GM23338 (cell line): ENCODE results near the gene HERC2. TPM values are rescaled to one million over a fixed set of nuclear protein-coding genes. Genes with fewer than 3 reads are reported as not detected.

ENCODE experiments used
- ATAC-seq: fragments of 200-7000 bp; cut with Tn5 transposase; 3 replicates; pipeline ENCODE4 v1.9.1; 2020
- DNase-seq: peaks from one replicate; pipeline ENCODE4 v3.0.0-alpha.2; 2015; ENCODE audit warnings: low spot score
- H2AFZ ChIP-seq: fragments of 200-600 bp; sonication (generic); 2 replicates; pipeline ENCODE4 v1.8.0; 2016; ENCODE audit warnings: antibody characterized with exemption, mild to moderate bottlenecking, moderate library complexity
- H3F3A ChIP-seq: fragments of 200-600 bp; sonication (generic); replicated peaks from 2 replicates; pipeline ENCODE4 v1.8.0; 2017; ENCODE audit warnings: antibody characterized with exemption, mixed run types, low read depth
- H3K27ac ChIP-seq: fragments of 200-600 bp; sonication (generic); 2 replicates; pipeline ENCODE4 v1.6.1; 2016; ENCODE audit warnings: low read depth
- H3K27me3 ChIP-seq: fragments of 200-600 bp; sonication (generic); 2 replicates; pipeline ENCODE4 v1.8.0; 2016; ENCODE audit warnings: mild to moderate bottlenecking, mixed run types, moderate library complexity; ENCODE audit not compliant: insufficient read depth
- H3K36me3 ChIP-seq: fragments of 200-600 bp; sonication (generic); 2 replicates; pipeline ENCODE4 v1.8.0; 2016; ENCODE audit warnings: mild to moderate bottlenecking; ENCODE audit not compliant: insufficient read depth
- H3K4me1 ChIP-seq: fragments of 200-600 bp; sonication (generic); 2 replicates; pipeline ENCODE4 v1.8.0; 2016; ENCODE audit warnings: mild to moderate bottlenecking, moderate library complexity; ENCODE audit not compliant: insufficient read depth
- H3K4me2 ChIP-seq: fragments of 200-600 bp; sonication (generic); 2 replicates; pipeline ENCODE4 v1.7.1; 2017; ENCODE audit warnings: mixed run types
- H3K4me3 ChIP-seq: fragments of 200-600 bp; sonication (generic); 2 replicates; pipeline ENCODE4 v1.6.1; 2016; ENCODE audit warnings: mixed run types
- H3K79me2 ChIP-seq: fragments of 200-600 bp; sonication (generic); replicated peaks from 2 replicates; pipeline ENCODE4 v1.8.0; 2017; ENCODE audit warnings: mild to moderate bottlenecking; ENCODE audit not compliant: insufficient read depth
- H3K9me2 ChIP-seq: fragments of 200-600 bp; sonication (generic); 2 replicates; pipeline ENCODE4 v1.8.0; 2017; ENCODE audit not compliant: insufficient read depth
- H4K20me1 ChIP-seq: fragments of 200-600 bp; sonication (generic); replicated peaks from 2 replicates; pipeline ENCODE4 v1.8.0; 2017; ENCODE audit warnings: mild to moderate bottlenecking; ENCODE audit not compliant: insufficient read depth
- H3K27ac Mint-ChIP-seq: 2 replicates; pipeline ENCODE4 v1.8.0; 2020; ENCODE audit warnings: inconsistent platforms, mild to moderate bottlenecking, moderate library complexity, mixed read lengths
- H3K27me3 Mint-ChIP-seq: 3 replicates; pipeline ENCODE4 v1.8.0; 2022; ENCODE audit warnings: low read depth, mild to moderate bottlenecking, moderate library complexity, mixed read lengths, inconsistent platforms; ENCODE audit not compliant: insufficient read depth, poor library complexity
- H3K36me3 Mint-ChIP-seq: 3 replicates; pipeline ENCODE4 v1.8.0; 2021; ENCODE audit warnings: low read depth, mild to moderate bottlenecking, inconsistent platforms, moderate library complexity, mixed read lengths
- H3K4me1 Mint-ChIP-seq: 3 replicates; pipeline ENCODE4 v1.8.0; 2020; ENCODE audit warnings: mild to moderate bottlenecking, inconsistent platforms, mixed read lengths
- H3K4me3 Mint-ChIP-seq: 3 replicates; pipeline ENCODE4 v1.8.0; 2021; ENCODE audit warnings: moderate library complexity, mild to moderate bottlenecking, inconsistent platforms, mixed read lengths
- H3K9me3 Mint-ChIP-seq: 3 replicates; pipeline ENCODE4 v1.8.0; 2020; ENCODE audit warnings: moderate library complexity, mild to moderate bottlenecking, inconsistent platforms, mixed read lengths
- CREB1 ChIP-seq: fragments of 250-450 bp; sonication (Bioruptor Pico); IDR thresholded peaks from 2 replicates; pipeline ENCODE4 v1.5.0; 2020; ENCODE audit warnings: low read depth, mild to moderate bottlenecking, moderate library complexity
- EZH2 ChIP-seq: fragments of 200-600 bp; sonication (generic); IDR thresholded peaks from one replicate; pipeline ENCODE4 v1.8.0; 2017; ENCODE audit warnings: antibody characterized with exemption, mild to moderate bottlenecking, low read depth; ENCODE audit not compliant: unreplicated experiment
- EZH2phosphoT487 ChIP-seq: fragments of 200-600 bp; sonication (generic); IDR thresholded peaks from one replicate; pipeline ENCODE4 v1.8.1; 2018; ENCODE audit warnings: antibody characterized with exemption; ENCODE audit not compliant: unreplicated experiment
- JUNB ChIP-seq: IDR thresholded peaks from one replicate; pipeline ENCODE4 v1.6.1; 2016; ENCODE audit warnings: antibody characterized with exemption; ENCODE audit not compliant: unreplicated experiment
- NANOG ChIP-seq: IDR thresholded peaks from 2 replicates; pipeline ENCODE4 v1.6.1; 2016; ENCODE audit warnings: antibody characterized with exemption, borderline replicate concordance
- POLR2AphosphoS5 ChIP-seq: IDR thresholded peaks from 2 replicates; pipeline ENCODE4 v1.6.1; 2016; ENCODE audit warnings: antibody characterized with exemption, low read depth
- STAT1 ChIP-seq: IDR thresholded peaks from one replicate; pipeline ENCODE4 v1.6.1; 2016; ENCODE audit warnings: antibody characterized with exemption; ENCODE audit not compliant: unreplicated experiment
- ZNF114 ChIP-seq: fragments of 250-450 bp; sonication (Bioruptor Pico); IDR thresholded peaks from 2 replicates; pipeline ENCODE4 v1.5.0; 2020; ENCODE audit warnings: mild to moderate bottlenecking, moderate library complexity
- ZNF331 ChIP-seq: fragments of 250-450 bp; sonication (Bioruptor Pico); IDR thresholded peaks from 2 replicates; pipeline ENCODE4 v1.5.0; 2020; ENCODE audit warnings: low read depth, mild to moderate bottlenecking, moderate library complexity
- polyA plus RNA-seq: library from polyadenylated mRNA; unstranded; fragments of >200 nt; fragmentation: Nextera tagmentation; extraction: Ambion mirVana; gene quantifications from 2 replicates; pipeline ENCODE4 v1.2.1, GENCODE V29; 2016
- total RNA-seq: library from RNA; depleted of rRNA; stranded (reverse); fragments of >200 nt; shearing (Covaris generic); gene quantifications from 2 replicates; pipeline ENCODE4 v1.2.3, GENCODE V29; 2014
- TF ChIP-seq, protein P1 (sequence below), 2 experiments: fragments of 200-600 bp in 1 of 2; sonication (generic) in 1 of 2; conservative IDR thresholded peaks; 2 replicates each; pipeline versions ENCODE4 v1.5.1 to v1.6.1; 2016 to 2017; ENCODE audit warnings: antibody characterized with exemption in 2 of 2, low read depth in 2 of 2, mild to moderate bottlenecking in 2 of 2, moderate library complexity in 1 of 2
- TF ChIP-seq, protein P2 (sequence below): IDR thresholded peaks from one replicate; pipeline ENCODE4 v1.6.1; 2018; ENCODE audit warnings: antibody characterized with exemption; ENCODE audit not compliant: unreplicated experiment
- TF ChIP-seq, protein P3 (sequence below): fragments of 250-450 bp; sonication (Bioruptor Pico); IDR thresholded peaks from 2 replicates; pipeline ENCODE4 v1.5.0; 2020; ENCODE audit warnings: mild to moderate bottlenecking, moderate library complexity
- TF ChIP-seq, protein P4 (sequence below): IDR thresholded peaks from 2 replicates; pipeline ENCODE4 v1.6.1; 2016; ENCODE audit warnings: antibody characterized with exemption

Gene HERC2
- total and polyA plus RNA-seq, 2 experiments from 2014 or later = 71.3 to 80.7 TPM

DNA sequence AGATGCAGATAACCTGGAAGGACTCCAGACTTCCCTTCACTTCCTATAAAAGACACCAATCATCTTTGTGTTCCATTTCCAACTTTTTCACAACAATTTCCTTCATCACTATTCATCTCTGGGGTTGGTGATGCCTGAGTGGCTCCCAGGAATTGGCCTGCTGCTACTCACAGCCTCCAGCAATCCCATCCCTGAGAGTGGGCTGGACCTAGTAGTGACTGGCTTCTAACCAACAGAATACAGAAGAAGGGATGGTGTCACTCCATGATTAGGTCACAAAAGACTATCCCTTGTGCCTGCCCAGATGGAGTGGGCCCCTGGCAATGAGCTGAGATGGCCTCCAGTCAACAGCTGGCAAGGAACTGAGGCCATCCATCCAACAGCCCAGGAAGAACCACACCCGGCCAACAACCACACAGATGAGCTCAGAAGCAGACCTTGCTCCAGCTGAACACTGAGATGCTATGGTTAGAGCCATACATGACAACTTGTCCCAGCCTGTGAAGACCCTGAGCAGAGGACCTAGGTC is 243.7 kb downstream of the HERC2 start:
- peaks cover 5% of the 10 kb centered on the region for H3K27me3 Mint-ChIP-seq
- peaks cover 12% of the 10 kb centered on the region; the same call in 2 of the 3 replicates for H3K9me3 Mint-ChIP-seq
- 0 out of 2 replicates have a peak, but pooled peaks cover 5% of the 10 kb centered on the region for H3K4me1 ChIP-seq
- no peak overlapping the region for H3K27ac ChIP-seq
- H3K4me3 Mint-ChIP-seq = no peak overlapping the region
- H3K4me2 ChIP-seq = no peak overlapping the region
- no peak for ATAC-seq
- no peaks in the 10 kb centered on the region for H3K36me3 ChIP-seq
- TF ChIP-seq STAT1 (no peak), CREB1 (CRISPR knock-in tag) (no peak), EZH2phosphoT487 (no peak), ZNF331 (CRISPR knock-in tag) (no peak), JUNB (no peak), ZNF114 (CRISPR knock-in tag) (no peak), EZH2 (no peak), POLR2AphosphoS5 (no peak), NANOG (no peak)
- TF ChIP-seq, protein P1, sequence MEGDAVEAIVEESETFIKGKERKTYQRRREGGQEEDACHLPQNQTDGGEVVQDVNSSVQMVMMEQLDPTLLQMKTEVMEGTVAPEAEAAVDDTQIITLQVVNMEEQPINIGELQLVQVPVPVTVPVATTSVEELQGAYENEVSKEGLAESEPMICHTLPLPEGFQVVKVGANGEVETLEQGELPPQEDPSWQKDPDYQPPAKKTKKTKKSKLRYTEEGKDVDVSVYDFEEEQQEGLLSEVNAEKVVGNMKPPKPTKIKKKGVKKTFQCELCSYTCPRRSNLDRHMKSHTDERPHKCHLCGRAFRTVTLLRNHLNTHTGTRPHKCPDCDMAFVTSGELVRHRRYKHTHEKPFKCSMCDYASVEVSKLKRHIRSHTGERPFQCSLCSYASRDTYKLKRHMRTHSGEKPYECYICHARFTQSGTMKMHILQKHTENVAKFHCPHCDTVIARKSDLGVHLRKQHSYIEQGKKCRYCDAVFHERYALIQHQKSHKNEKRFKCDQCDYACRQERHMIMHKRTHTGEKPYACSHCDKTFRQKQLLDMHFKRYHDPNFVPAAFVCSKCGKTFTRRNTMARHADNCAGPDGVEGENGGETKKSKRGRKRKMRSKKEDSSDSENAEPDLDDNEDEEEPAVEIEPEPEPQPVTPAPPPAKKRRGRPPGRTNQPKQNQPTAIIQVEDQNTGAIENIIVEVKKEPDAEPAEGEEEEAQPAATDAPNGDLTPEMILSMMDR (conservative IDR thresholded peaks at IDR 0.05; ENCODE audit: low read depth in 2 of 2) = no peak
- TF ChIP-seq, protein P2, sequence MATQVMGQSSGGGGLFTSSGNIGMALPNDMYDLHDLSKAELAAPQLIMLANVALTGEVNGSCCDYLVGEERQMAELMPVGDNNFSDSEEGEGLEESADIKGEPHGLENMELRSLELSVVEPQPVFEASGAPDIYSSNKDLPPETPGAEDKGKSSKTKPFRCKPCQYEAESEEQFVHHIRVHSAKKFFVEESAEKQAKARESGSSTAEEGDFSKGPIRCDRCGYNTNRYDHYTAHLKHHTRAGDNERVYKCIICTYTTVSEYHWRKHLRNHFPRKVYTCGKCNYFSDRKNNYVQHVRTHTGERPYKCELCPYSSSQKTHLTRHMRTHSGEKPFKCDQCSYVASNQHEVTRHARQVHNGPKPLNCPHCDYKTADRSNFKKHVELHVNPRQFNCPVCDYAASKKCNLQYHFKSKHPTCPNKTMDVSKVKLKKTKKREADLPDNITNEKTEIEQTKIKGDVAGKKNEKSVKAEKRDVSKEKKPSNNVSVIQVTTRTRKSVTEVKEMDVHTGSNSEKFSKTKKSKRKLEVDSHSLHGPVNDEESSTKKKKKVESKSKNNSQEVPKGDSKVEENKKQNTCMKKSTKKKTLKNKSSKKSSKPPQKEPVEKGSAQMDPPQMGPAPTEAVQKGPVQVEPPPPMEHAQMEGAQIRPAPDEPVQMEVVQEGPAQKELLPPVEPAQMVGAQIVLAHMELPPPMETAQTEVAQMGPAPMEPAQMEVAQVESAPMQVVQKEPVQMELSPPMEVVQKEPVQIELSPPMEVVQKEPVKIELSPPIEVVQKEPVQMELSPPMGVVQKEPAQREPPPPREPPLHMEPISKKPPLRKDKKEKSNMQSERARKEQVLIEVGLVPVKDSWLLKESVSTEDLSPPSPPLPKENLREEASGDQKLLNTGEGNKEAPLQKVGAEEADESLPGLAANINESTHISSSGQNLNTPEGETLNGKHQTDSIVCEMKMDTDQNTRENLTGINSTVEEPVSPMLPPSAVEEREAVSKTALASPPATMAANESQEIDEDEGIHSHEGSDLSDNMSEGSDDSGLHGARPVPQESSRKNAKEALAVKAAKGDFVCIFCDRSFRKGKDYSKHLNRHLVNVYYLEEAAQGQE = no peak
- TF ChIP-seq, protein P3, sequence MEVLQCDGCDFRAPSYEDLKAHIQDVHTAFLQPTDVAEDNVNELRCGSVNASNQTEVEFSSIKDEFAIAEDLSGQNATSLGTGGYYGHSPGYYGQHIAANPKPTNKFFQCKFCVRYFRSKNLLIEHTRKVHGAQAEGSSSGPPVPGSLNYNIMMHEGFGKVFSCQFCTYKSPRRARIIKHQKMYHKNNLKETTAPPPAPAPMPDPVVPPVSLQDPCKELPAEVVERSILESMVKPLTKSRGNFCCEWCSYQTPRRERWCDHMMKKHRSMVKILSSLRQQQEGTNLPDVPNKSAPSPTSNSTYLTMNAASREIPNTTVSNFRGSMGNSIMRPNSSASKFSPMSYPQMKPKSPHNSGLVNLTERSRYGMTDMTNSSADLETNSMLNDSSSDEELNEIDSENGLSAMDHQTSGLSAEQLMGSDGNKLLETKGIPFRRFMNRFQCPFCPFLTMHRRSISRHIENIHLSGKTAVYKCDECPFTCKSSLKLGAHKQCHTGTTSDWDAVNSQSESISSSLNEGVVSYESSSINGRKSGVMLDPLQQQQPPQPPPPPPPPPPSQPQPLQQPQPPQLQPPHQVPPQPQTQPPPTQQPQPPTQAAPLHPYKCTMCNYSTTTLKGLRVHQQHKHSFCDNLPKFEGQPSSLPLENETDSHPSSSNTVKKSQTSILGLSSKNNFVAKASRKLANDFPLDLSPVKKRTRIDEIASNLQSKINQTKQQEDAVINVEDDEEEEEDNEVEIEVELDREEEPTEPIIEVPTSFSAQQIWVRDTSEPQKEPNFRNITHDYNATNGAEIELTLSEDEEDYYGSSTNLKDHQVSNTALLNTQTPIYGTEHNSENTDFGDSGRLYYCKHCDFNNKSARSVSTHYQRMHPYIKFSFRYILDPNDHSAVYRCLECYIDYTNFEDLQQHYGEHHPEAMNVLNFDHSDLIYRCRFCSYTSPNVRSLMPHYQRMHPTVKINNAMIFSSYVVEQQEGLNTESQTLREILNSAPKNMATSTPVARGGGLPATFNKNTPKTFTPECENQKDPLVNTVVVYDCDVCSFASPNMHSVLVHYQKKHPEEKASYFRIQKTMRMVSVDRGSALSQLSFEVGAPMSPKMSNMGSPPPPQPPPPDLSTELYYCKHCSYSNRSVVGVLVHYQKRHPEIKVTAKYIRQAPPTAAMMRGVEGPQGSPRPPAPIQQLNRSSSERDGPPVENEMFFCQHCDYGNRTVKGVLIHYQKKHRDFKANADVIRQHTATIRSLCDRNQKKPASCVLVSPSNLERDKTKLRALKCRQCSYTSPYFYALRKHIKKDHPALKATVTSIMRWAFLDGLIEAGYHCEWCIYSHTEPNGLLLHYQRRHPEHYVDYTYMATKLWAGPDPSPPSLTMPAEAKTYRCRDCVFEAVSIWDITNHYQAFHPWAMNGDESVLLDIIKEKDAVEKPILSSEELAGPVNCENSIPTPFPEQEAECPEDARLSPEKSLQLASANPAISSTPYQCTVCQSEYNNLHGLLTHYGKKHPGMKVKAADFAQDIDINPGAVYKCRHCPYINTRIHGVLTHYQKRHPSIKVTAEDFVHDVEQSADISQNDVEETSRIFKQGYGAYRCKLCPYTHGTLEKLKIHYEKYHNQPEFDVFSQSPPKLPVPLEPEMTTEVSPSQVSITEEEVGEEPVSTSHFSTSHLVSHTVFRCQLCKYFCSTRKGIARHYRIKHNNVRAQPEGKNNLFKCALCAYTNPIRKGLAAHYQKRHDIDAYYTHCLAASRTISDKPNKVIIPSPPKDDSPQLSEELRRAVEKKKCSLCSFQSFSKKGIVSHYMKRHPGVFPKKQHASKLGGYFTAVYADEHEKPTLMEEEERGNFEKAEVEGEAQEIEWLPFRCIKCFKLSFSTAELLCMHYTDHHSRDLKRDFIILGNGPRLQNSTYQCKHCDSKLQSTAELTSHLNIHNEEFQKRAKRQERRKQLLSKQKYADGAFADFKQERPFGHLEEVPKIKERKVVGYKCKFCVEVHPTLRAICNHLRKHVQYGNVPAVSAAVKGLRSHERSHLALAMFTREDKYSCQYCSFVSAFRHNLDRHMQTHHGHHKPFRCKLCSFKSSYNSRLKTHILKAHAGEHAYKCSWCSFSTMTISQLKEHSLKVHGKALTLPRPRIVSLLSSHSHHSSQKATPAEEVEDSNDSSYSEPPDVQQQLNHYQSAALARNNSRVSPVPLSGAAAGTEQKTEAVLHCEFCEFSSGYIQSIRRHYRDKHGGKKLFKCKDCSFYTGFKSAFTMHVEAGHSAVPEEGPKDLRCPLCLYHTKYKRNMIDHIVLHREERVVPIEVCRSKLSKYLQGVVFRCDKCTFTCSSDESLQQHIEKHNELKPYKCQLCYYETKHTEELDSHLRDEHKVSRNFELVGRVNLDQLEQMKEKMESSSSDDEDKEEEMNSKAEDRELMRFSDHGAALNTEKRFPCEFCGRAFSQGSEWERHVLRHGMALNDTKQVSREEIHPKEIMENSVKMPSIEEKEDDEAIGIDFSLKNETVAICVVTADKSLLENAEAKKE (CRISPR knock-in tag) = no peak
- TF ChIP-seq, protein P4, sequence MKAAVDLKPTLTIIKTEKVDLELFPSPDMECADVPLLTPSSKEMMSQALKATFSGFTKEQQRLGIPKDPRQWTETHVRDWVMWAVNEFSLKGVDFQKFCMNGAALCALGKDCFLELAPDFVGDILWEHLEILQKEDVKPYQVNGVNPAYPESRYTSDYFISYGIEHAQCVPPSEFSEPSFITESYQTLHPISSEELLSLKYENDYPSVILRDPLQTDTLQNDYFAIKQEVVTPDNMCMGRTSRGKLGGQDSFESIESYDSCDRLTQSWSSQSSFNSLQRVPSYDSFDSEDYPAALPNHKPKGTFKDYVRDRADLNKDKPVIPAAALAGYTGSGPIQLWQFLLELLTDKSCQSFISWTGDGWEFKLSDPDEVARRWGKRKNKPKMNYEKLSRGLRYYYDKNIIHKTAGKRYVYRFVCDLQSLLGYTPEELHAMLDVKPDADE = no peak
- no peak overlapping the region for H3K4me3 ChIP-seq
- no peak for DNase-seq
- H2AFZ ChIP-seq = no peak overlapping the region
- H3F3A ChIP-seq = no peaks in the 10 kb centered on the region
- H3K79me2 ChIP-seq = no peaks in the 10 kb centered on the region
- no peaks in the 10 kb centered on the region for H3K9me2 ChIP-seq
- H3K27ac Mint-ChIP-seq = no peak overlapping the region
- H3K27me3 ChIP-seq = no peaks in the 10 kb centered on the region
- no peaks in the 10 kb centered on the region; the same call in 2 of the 3 replicates for H3K36me3 Mint-ChIP-seq
- peaks cover 9% of the 10 kb centered on the region; the same call in 2 of the 3 replicates for H3K4me1 Mint-ChIP-seq
- no peaks in the 10 kb centered on the region for H4K20me1 ChIP-seq
